Stimulated activated CD4-positive, alpha-beta T cell treated with anti-CD3 and anti-CD28 coated beads, Interleukin-2, amount 100 ng/mL, for 24 hours (primary cell): ENCODE data around the gene SPATA19.
A peak's percentile ranks its signal among the peaks of the same experiment; 100 is the strongest.

Experiments used
- DNase-seq, 2 donors: peaks; one replicate each; pipeline ENCODE4 v3.0.0-alpha.2; 2020

The SPATA19 gene

GRCh38 chr11:133835593-133836548, 9.4 kb downstream of the SPATA19 start:
- no peak for DNase-seq

GRCh38 chr11:133834682-133835592, 10.4 kb downstream of the SPATA19 start:
- peak; percentile 38 to 47 for DNase-seq

DNA sequence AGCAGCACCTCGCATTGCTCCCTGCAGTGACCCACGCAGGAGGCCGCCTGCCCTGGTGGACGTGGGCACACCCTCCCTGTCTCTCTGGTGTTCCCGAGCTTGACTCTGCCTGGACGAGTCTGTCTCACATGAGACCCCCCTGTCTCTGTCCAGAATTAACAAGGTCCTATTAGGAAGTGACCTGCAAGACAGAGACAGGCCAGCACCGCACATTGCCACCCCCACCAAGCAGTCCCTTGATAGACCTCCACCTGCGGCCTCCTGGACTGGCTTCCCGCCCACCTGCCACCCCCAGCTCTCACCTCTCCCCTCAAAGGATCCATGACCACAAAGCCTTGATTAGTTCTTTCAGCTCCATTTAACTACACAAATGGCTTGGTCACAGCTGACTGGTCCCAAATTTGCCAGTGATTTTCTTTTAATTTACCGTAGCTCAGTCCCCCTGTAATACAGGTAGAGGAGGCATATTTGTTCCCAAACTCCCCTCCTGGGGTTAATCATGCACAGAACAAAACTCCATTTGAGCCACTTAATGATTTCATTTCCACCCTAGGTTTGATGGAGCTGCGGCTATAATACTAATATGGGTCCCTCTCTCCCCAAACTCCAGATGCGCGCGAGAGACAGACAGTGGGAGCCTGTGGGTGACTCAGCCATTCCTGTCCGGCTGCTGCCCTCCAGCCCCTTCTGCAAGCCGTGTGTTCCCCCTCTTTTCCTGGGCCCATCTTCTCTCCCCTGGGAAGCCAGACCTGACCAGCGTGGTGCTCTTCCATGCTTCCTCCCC, 11.2 kb downstream of the SPATA19 start:
- DNase-seq: no peak

GRCh38 chr11:133832991-133833897, 12.1 kb downstream of the SPATA19 start:
- no peak for DNase-seq

DNA sequence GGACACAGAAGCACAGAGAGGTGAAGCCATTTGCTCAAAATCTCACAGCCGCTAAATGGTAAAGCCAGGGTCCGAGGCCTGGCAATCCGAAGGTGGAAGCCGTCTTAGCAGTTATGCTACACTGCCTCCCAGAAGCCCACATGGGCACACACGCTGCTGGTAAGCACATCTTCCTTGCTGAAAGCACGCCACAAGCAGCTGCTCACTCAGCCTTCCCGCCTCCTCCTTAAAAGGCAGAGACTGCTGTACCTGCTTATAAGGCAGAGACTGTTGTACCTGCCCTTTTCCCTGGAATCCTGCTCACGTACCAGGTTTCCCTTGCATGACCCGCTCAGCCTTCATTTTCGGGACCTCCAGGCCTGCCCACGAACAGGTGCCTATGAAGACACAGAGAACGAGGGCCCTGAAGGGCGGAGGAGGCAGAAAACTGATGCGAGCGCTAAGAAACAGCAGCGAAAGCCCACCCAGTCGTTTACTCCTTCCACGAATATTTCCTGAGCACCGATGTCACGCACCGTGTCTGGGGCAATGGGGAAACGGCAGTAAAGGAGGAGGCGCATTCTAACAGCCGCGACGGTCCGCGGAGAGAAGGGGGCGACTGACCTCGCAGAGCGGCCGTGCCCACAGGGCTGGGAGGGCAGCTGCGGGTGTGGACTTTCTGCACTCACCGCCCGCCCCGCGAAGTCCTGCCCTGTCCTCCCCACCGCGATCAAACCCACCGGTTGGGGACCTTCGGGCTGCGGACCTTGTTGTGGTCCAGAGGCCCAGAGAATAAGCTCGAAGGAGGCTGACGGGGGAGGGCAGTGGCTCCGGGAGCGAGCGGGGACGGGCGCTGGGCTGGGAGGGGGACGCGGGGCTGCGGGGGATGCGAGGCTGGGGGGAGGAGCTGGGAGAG, 13.0 kb downstream of the SPATA19 start:
- no peak for DNase-seq

DNA sequence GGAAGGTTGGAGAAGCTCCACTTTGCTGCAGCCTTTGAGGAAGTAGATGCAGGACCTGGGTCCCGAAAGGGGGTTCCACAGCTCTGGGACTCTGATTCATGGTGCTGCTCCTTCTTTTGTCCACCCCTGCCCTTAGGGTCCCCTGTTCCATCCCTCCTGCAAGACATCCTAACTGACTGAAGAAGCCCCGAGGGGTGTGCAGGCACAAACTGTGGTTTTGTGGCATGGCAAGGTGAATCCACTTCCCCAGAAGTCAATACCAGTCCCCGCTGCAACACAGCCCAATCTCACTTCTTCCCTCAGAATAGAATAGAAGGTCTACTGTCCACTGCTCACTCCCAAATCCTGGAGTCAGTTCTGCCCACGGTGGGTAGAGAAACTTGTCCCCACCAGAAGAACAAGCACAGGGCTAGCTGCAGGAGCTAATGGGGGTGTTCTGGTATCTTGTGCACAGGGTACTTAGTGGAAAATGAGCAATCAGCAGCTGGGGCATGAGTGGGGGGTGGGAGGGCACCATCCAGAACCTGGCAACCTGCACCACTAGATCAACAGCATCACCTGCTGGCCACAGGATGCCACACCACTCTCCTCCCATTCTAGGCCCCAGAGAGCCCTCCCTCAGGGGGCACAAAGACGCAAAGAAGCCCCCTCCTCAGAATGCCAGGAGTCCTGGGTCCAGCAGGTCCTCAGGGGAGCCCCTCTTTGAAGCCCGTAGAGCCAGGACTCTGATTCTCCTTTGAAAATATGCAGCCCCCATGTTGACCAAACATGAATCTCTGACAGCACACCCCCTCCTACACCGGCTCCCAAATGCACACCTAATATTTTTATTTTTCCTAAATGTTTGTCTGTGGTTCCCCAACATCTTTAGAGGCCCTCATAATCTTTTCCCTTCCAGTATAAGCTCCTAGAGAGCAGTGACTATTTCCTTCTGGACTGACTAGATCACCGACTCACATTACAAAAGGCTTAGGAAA, 14.1 kb downstream of the SPATA19 start:
- no peak for DNase-seq

GRCh38 chr11:133829566-133829965, 15.7 kb downstream of the SPATA19 start:
- no peak for DNase-seq

DNA sequence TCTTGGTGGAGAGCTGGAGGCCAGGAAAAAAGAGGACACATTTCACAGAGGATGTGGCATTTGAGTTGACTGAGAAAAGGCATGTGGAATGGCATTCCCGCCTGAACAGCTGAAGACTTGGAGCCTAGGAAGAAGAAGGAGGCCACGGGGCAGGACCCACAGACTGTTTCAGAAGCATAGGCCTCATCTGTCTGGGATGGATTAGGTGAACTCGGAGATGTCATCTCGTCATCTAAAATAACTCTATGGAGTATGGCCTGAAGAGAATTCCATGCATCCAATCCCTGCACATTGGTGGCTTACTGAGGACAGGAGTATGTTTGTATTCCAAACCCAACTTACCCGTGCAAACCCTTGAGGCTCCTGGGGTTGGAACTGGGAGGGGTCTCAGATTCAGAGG, 16.4 kb downstream of the SPATA19 start:
- no peak for DNase-seq

DNA sequence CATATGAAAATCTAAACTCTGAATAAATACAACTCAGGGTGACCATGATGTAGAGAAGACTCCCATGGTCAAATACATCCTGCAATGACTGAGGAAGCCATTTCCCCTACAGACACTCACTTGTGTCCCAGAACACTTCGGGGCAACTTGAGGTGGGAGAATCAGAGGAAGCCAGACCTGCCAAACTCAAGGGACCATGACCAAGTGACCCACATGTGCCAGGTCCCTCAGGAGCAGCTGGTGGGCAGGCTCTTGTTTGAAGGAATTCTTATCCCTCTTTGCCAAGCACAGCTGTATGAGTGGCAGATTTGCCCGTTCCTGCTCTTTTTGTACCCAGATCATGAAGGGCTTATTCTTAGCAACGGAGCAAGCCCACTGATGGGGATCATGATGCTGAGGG, 17.8 kb downstream of the SPATA19 start:
- no peak for DNase-seq

- DNase-seq: no peak
Measured at GRCh38 chr11:133826866-133827265, 18.4 kb downstream of the SPATA19 start.

DNA sequence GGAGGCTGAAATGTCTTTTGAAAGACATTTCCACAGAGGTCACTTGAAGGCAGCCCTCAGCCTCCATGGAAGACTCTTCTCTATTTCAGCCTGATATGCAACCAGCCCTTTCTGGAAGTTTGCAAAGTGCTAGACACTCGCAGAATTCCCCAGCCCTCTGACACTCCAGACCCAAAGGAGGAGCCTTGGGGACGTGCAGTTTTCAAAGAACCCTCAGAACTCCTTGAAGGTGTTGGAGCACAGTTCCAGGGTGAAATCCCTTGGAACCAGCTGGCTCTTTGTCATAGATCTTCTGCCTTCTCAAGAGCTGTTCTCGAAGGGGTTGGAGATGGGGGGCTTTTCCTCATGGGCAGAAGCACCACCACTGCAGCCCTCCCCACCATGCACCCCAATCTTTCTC, 19.6 kb downstream of the SPATA19 start:
- no peak for DNase-seq

- no peak for DNase-seq
Measured at GRCh38 chr11:133825156-133825555, 20.2 kb downstream of the SPATA19 start.

DNA sequence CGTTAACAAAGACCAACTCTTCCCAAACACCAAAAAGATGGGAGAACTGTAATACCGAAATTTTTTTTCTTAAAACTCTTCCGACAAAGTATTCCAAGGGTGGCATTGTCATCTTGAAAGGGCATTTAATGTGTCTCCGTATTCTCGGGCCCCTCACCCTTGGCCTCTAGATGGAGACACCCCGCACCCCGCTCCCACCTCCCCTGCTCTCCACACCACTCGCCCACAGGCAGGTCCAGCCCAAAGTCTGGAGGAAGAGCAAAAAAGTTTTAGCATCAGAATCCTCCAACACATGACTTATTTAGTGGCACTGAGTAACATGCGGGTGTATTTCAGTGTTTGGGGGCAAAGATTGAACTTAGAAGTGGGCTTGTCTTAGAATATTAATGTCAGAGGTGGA, 20.7 kb downstream of the SPATA19 start:
- no peak for DNase-seq

- no peak for DNase-seq
Measured at GRCh38 chr11:133823614-133824013, 21.7 kb downstream of the SPATA19 start.

DNA sequence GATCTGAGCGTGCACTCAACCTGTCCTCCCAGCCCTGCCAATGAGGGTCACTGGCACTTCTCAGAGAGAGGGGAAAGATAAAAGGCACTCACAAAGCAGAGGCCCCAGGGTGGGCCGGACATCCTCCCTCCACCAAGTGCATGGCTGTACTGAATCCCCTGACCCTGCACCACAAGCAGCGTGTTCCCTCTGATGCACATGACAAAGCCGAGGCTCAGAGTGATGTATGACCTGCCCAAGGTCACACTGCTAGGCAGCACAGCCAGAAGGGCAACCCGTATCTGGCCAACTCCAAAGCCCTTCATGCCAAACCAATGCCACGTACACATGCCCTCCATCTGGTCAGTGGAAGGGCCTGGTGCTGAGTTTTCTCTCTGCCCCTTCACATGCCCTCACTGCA, 22.1 kb downstream of the SPATA19 start:
- DNase-seq: no peak

- DNase-seq: peak in 1 of 2 donors; percentile 41
Measured at GRCh38 chr11:133821776-133822175, 23.5 kb downstream of the SPATA19 start.

DNA sequence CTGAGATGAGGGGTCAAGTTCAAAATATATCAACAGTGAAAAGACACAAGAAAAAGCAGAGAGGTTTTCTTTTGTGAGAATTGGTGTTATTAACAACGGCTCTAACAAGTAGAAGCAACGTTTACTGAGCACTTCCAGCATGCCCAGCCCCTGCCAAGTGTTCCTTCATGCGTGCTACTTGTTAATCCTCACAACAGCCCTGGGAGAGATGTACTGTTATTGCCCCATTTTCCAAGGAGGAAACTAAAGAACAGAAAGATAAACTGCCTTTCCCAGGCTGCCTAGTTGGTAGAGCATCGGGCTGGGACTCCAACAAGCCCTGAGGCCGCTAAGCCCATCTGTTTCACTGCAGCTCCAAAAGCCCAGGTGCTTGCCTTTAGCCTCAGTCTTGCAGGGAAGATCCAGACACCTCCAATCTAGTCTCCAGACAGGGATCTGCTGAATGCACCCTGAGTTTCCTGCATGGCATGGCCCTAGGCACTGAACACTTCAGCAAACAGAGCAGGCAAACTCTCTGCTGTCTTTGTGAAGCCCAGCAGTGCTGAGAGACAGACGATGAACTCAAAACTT, 25.5 kb downstream of the SPATA19 start:
- no peak for DNase-seq

- DNase-seq: no peak
Measured at GRCh38 chr11:133819114-133819513, 26.2 kb downstream of the SPATA19 start.

GRCh38 chr11:133818302-133818701, 27.0 kb downstream of the SPATA19 start:
- DNase-seq: no peak
